Stimulated activated CD4-positive, alpha-beta T cell treated with anti-CD3 and anti-CD28 coated beads, Interleukin-1b, Interleukin-23, amount 100 ng/mL, for 24 hours (primary cell): ENCODE results near the gene VCL.
"Not testable (repeated sequence)": the region's sequence is repeated elsewhere in the genome, so short reads cannot be mapped to it uniquely, and the experiment has no call there.

Experiments
- DNase-seq, 4 experiments: peaks; one replicate each; pipeline ENCODE4 v3.0.0-alpha.2; 2020; ENCODE audit warnings: low read depth in 4 of 4, low spot score in 1 of 4

Gene VCL

GRCh38 chr10:73997787-73998622 lies at the start of gene VCL:
VCL (plus strand) TSS chr10:73998116; CDS start chr10:73998208, 92 bp downstream.
- peak; percentile 88 to 94 (median 89) for DNase-seq

DNA sequence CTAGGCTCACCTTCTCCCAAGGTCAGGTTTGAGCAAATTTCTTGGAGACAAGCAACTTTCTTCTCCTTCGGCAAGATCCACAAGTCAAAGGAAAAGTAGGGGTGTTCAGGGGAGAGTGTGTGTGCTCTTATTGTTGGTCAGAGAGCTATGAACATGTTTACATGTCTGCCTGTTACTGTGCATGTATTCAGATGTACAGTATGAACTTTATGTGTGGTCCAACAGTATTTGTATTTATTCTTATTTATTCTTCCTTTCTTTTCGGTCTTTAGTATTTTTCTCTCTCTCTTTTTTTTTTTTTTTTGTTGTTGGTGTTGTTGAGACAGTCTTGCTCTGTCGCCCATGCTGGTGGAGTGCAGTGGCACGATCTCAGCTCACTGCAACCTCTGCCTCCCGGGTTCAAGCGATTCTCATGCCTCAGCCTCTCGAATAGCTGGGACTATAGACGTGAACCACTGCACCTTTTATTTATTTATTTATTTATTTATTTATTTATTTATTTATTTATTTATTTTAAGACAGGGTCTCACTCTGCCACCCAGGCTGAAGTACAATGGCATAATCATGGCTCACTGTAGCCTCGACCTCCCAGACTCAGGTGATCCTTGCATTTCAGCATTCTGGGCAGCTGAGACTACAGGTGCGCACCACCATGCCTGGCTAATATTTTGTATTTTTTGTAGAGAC lies 48.8 kb upstream of the VCL start:
- no peak for DNase-seq

- DNase-seq = no peak
Observed at GRCh38 chr10:73950155-73950948, 47.6 kb upstream of the VCL start.

- DNase-seq = no peak
Observed at GRCh38 chr10:73953665-73954064, 44.3 kb upstream of the VCL start.

DNA sequence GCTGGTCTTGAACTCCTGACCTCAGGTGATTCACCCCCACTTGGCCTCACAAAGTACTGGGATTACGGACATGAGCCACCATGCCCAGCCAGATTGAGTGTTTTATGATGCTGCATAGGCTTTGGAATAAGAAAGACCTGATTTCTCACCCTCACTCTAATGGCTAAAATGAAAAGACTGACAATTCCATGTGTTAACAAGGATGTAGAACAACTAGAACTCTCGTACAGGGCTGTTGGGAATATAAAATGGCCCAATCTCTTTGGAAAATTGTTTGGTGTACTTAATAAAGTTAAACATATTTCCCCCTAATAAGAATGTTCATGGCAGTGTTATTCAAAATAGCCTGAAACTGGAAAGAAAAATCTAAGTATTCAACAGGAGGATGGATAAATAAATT lies 43.2 kb upstream of the VCL start:
- no peak for DNase-seq

GRCh38 chr10:73955719-73956118 lies 42.2 kb upstream of the VCL start:
- no peak for DNase-seq

DNA sequence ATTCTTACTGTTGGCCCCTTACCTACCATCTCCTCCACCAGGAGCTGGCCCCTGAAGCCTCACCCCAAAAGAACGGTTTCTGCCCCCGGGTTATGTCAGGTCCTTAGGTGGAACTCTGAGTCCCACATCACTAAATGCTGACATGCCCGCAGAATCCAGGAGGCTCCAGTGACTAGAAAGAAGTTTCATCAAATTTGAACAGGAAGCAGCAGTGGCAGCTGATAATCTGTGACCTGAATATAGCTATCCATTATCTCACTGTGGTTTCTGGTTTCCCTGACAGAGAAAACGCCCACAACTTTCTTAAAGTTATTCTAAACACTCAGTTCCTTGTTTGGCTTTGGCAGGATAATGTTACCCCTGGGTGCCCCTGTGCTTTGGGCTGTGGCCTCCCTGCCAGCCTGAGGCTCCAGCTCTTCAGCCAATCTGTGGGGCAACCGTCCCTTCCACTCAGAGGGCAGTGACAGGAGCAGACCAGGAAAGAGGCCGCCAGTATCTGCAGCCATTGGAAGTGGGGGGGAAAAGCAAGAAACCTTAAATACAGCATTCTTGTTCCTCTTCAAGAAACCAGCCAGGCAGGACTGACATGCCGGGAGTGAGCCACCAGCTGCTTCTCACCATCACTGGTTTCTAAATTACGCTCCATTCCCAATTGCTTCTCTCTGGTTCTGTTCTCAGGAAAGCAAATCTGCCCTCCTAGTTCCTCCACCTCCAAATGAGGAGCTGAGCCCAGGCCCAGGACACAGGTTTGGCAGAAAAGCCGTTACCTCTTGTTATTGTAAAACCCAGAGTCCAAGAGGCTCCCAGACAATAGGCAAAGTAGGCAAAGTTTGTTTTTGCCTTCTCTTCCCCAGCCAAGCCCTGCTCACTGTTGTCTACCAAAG lies 41.2 kb upstream of the VCL start:
- DNase-seq = no peak

DNA sequence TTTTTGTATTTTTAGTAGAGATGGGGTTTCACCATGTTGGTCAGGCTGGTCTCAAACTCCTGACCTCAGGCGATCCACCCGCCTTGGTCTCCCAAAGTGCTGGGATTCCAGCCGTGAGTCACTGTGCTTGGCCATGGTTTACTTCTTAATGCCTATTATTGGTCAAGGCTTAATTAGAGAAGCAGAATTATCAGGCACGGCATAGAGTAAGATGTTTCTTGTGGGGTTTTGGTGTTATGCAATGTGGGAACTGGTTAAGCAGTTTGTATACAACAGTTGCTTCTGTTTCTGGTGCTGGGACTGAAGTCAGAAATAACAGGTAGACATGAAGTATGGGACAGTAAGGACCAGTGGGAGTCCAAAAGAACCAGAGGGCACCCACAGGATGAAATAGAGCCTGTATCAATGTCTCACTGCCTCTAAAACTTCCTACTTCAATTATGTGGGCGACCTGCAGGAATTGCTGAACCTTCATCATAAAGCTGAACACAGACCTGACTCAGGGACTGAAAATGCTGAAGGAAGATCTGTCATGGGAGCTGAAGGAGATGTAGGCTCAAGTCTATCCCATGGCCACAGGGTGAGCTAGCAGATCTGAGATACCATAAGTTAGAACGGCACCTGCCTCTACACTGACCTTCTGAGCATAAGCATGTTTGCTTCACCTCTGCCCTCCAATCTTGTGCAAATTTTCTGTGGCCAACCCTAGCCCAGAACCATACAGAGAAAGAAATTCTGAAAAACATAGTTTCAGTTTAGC lies 38.3 kb upstream of the VCL start:
- DNase-seq = no peak

DNA sequence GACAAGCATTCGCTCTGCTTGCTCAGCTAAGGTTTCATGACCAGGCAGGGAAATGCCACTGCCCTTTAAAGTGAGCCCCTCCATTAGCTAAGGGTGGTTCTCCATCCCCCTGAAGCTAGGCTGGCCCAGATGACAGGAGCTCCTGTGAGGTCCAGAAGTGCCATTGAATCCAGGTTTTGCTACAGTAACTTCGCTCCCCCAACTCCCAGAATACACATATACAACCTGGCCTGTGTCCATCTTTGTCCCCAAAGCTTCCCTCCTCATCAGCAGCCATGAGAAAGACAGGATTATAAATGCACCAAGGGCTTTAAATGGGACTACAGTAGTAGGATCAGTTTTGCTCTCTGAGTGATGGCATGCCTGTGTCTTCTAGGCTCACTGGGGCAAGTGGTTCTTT lies 35.5 kb upstream of the VCL start:
- no peak for DNase-seq

GRCh38 chr10:73963533-73963932 lies 34.4 kb upstream of the VCL start:
- DNase-seq = not testable (repeated sequence)

GRCh38 chr10:73964743-73965142 lies 33.2 kb upstream of the VCL start:
- no peak for DNase-seq

DNA sequence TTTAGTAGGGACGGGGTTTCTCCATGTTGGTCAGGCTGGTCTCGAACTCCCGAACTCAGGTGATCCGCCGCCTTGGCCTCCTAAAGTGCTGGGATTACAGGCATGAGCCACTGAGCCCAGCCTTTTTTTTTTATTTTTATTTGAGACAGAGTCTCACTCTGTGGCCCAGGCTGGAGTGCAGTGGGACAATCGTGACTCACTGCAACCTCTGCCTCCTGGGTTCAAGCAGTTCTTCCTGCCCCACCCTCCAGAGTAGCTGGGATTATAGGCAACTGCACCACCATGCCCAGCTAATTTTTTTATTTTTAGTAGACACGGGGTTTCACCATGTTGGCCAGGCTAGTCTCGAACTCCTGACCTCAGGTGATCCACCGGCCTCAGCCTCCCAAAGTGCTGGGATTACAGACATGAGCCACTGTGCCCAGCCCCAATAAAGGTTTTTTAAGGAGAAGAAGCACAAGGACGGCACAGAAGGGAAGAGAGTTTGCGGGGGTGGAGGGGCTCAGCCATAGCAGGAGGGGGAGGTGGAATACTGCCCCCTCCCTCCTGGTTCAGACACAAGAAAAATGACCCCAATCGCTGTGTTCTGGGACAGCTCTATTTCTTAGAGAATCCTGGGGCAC lies 32.5 kb upstream of the VCL start:
- DNase-seq = not testable (repeated sequence)

DNA sequence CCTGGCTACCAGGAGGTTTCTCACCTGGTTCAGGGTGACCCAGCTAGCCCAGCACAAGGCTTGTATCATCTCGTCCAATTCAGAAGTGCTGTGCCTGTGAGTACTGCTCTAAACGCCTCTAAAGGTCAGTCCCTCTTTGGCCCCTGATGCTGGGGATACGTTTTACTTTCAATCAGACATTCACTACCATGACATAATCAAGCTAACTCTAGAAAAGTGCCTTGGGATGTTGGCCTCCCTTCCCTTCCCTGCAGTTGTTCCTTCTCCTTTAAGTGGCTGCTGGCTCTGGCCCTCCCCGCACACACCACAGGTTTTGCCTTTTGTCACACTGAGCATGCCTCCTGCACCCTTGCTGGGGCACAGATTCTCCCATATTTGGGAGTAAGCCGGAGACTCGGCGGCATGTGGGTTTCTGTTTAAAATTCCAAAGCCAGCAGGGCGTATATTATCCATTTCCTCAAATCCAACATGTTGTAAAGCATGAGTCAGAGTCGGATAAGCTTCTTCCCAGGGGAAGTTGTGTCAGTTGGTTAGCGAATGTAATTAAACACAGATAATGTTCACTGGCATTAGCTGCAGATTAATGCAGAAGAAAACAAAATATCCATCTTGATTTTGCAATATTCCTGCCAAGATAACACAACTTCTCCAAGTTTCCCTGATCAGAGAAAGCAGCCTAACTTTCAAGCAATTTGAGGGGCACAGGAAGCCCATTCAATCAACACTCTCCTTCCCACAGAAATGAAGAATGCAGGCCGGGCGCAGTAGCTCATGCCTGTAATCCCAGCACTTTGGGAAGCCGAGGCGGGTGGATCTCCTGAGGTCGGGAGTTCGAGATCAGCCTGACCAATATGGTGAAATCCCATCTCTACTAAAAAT lies 31.8 kb upstream of the VCL start:
- no peak for DNase-seq

DNA sequence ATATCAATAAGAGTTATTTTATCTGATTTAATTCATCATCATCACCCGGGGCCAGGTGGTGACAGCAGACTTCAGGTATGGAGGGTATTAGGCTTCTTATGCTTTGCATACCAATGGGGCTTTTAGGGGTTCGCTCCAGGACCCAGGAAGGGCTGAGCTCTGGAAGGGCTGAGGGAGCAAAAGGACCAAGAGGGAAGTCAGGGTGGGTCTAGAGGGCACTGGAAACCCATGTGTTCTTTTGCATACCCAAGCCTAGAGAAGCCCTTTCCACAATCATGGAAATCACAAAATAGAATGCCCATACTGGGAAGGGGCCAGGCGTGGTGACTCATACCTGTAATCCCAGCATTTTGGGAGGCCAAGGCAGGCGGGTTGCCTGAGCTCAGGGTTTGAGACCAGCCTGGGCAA lies 30.9 kb upstream of the VCL start:
- DNase-seq = no peak

- no peak for DNase-seq
Observed at GRCh38 chr10:73967544-73967943, 30.4 kb upstream of the VCL start.

- no peak for DNase-seq
Observed at GRCh38 chr10:73968098-73968521, 29.8 kb upstream of the VCL start.

GRCh38 chr10:73969224-73969841 lies 28.6 kb upstream of the VCL start:
- DNase-seq = no peak

DNA sequence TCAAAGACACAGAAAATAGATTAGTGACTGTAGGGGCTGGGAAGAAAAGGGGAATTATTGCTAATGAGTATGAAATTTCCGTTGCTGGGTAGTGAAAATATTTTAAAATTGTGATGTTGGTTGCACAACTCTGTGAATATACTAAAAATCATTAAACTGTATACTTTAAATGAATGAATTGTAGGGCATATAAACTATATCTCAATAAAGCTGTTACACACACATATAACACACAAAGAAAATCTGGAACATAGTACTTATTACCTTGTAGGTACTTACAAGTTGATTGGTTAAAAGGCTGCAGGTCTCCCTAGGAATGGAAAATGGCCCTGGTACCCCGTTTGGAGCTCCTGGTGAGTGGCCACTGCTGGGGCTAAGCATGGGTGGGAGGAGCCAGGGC lies 27.1 kb upstream of the VCL start:
- DNase-seq = no peak
